ENCODE measurements around the gene CTSF. TPM values are rescaled to one million over a fixed set of nuclear protein-coding genes. Genes with fewer than 3 reads are reported as not detected.

CTSF gene
- total and polyA plus RNA-seq, 2 of the 8 experiments (the other 6 are each of a cell fraction or from before 2014, with no cell fraction given) = 0.58 to 2.3 TPM

DNA sequence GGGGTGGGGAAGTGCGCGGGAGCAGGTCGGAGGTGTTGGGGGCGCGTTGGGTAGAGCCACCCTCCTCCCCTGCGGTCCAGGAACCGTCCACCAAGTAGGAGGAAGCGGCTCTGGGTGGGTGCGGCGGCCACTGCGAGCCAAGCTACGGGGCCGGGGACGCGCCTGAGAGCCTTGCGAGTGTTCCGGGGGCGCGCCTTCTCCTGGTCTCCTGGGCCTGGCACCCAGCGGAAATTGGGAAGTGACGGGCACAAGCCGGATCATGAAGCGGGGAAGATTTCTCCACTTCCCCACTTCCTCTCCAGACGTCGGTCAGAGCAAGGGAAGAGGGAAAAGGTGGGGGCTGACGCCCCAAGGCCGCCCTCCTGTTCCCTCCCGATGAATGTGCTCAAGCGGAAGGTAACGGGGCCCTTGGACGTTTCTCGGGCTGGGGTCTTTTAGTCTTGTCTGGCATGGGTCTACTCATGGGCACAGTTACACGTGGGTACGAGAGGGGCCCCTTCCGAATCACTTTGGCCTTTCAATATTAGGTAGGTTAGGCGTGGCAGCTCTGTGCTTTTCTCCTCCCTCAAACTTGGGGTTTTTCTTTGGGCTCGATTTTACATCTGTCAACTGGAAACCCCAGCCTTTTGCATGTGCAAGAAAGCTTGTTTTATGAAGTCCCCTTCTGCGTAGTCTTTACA, 48.9 kb upstream of the CTSF start (continued):
- TF ChIP-seq, protein P1, sequence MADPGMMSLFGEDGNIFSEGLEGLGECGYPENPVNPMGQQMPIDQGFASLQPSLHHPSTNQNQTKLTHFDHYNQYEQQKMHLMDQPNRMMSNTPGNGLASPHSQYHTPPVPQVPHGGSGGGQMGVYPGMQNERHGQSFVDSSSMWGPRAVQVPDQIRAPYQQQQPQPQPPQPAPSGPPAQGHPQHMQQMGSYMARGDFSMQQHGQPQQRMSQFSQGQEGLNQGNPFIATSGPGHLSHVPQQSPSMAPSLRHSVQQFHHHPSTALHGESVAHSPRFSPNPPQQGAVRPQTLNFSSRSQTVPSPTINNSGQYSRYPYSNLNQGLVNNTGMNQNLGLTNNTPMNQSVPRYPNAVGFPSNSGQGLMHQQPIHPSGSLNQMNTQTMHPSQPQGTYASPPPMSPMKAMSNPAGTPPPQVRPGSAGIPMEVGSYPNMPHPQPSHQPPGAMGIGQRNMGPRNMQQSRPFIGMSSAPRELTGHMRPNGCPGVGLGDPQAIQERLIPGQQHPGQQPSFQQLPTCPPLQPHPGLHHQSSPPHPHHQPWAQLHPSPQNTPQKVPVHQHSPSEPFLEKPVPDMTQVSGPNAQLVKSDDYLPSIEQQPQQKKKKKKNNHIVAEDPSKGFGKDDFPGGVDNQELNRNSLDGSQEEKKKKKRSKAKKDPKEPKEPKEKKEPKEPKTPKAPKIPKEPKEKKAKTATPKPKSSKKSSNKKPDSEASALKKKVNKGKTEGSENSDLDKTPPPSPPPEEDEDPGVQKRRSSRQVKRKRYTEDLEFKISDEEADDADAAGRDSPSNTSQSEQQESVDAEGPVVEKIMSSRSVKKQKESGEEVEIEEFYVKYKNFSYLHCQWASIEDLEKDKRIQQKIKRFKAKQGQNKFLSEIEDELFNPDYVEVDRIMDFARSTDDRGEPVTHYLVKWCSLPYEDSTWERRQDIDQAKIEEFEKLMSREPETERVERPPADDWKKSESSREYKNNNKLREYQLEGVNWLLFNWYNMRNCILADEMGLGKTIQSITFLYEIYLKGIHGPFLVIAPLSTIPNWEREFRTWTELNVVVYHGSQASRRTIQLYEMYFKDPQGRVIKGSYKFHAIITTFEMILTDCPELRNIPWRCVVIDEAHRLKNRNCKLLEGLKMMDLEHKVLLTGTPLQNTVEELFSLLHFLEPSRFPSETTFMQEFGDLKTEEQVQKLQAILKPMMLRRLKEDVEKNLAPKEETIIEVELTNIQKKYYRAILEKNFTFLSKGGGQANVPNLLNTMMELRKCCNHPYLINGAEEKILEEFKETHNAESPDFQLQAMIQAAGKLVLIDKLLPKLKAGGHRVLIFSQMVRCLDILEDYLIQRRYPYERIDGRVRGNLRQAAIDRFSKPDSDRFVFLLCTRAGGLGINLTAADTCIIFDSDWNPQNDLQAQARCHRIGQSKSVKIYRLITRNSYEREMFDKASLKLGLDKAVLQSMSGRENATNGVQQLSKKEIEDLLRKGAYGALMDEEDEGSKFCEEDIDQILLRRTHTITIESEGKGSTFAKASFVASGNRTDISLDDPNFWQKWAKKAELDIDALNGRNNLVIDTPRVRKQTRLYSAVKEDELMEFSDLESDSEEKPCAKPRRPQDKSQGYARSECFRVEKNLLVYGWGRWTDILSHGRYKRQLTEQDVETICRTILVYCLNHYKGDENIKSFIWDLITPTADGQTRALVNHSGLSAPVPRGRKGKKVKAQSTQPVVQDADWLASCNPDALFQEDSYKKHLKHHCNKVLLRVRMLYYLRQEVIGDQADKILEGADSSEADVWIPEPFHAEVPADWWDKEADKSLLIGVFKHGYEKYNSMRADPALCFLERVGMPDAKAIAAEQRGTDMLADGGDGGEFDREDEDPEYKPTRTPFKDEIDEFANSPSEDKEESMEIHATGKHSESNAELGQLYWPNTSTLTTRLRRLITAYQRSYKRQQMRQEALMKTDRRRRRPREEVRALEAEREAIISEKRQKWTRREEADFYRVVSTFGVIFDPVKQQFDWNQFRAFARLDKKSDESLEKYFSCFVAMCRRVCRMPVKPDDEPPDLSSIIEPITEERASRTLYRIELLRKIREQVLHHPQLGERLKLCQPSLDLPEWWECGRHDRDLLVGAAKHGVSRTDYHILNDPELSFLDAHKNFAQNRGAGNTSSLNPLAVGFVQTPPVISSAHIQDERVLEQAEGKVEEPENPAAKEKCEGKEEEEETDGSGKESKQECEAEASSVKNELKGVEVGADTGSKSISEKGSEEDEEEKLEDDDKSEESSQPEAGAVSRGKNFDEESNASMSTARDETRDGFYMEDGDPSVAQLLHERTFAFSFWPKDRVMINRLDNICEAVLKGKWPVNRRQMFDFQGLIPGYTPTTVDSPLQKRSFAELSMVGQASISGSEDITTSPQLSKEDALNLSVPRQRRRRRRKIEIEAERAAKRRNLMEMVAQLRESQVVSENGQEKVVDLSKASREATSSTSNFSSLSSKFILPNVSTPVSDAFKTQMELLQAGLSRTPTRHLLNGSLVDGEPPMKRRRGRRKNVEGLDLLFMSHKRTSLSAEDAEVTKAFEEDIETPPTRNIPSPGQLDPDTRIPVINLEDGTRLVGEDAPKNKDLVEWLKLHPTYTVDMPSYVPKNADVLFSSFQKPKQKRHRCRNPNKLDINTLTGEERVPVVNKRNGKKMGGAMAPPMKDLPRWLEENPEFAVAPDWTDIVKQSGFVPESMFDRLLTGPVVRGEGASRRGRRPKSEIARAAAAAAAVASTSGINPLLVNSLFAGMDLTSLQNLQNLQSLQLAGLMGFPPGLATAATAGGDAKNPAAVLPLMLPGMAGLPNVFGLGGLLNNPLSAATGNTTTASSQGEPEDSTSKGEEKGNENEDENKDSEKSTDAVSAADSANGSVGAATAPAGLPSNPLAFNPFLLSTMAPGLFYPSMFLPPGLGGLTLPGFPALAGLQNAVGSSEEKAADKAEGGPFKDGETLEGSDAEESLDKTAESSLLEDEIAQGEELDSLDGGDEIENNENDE (IDR thresholded peaks at IDR 0.05; ENCODE audit: insufficient replicate concordance, low read length) = no peak
- TF ChIP-seq NANOG (IDR thresholded peaks at IDR 0.05; ENCODE audit: insufficient read depth, low read depth, low read length, poor library complexity, severe bottlenecking) (no peak), FOSL1 (IDR thresholded peaks at IDR 0.05; ENCODE audit: insufficient read depth, low read depth, low read length) (no peak), SP1 (IDR thresholded peaks at IDR 0.05; ENCODE audit: low read depth, low read length) (no peak), POLR2A (IDR thresholded peaks at IDR 0.05; ENCODE audit: control extremely low read depth in 1 of 2, low read depth in 2 of 2, low read length in 2 of 2) (no peak), HDAC2 (IDR thresholded peaks at IDR 0.05; ENCODE audit: borderline replicate concordance in 1 of 2, low read depth in 2 of 2, low read length in 2 of 2) (0 out of 4 replicates have a peak, but pooled peaks of 1 of the 2 experiments have one; percentile 6), CTBP2 (IDR thresholded peaks at IDR 0.05; ENCODE audit: borderline replicate concordance, insufficient read depth, insufficient read length, low read length) (no peak)

All from H1 (cell line).